HG03135 (cell line): ENCODE measurements around the gene DOHH.
"Not testable (repeated sequence)": the region's sequence is repeated elsewhere in the genome, so short reads cannot be mapped to it uniquely, and the experiment has no call there.

ENCODE experiments used
- ATAC-seq: cut with Tn5 transposase; IDR thresholded peaks from one replicate; pipeline ENCODE4 v1.9.1; 2021; ENCODE audit warnings: mild to moderate bottlenecking, moderate library complexity; ENCODE audit not compliant: unreplicated experiment

Gene DOHH

DNA sequence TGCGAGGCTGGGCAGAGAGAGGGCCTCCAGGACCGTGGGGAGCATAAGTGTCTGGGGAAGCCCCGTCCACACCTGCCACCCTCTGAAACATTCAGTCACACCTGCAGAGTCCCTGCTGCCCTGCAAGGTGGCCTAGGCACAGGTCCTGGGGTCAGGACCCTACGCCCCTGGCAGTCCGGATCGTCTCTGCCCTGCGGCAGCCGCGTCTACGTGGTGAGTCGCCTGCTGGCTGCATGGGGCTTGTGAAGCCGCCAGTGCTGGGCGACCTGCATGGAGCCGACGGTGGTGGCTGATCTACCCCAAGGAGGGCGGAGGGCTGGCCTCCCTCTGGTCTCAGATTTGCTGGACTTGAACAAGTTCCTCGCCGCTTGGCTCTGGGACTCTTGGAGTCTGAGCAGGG, 18.7 kb upstream of the DOHH start:
- ATAC-seq, result no peak

DNA sequence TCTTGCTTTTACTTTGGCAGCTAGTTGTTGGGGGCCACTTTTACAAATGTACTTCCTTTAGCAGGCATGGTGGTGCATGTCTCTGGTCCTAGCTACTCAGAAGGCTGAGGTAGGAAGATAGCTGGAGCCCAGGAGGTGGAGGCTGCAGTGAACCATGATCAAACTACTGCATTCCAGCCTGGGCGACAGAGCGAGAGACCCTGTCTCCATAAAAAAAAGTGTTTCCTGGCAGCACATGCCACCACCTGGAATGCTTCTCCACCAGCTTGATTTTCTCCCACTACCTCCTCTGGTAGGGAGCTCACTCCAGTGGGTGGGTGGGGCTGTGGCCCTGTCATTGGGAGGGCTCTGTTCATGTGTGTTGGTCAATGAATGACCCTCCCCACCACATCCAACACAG, 18.2 kb upstream of the DOHH start:
- no peak for ATAC-seq

- no peak for ATAC-seq
Observed at GRCh38 chr19:3518255-3518654, 17.8 kb upstream of the DOHH start.

- no peak for ATAC-seq
Observed at GRCh38 chr19:3517638-3518037, 17.2 kb upstream of the DOHH start.

- no peak for ATAC-seq
Observed at GRCh38 chr19:3516675-3517207, 16.3 kb upstream of the DOHH start.

GRCh38 chr19:3515891-3516422, 15.5 kb upstream of the DOHH start:
- ATAC-seq, result no peak

- ATAC-seq, result no peak
Observed at GRCh38 chr19:3514930-3515329, 14.5 kb upstream of the DOHH start.

GRCh38 chr19:3513229-3514140, 13.0 kb upstream of the DOHH start:
- ATAC-seq, result no peak

- no peak for ATAC-seq
Observed at GRCh38 chr19:3512562-3513228, 12.2 kb upstream of the DOHH start.

DNA sequence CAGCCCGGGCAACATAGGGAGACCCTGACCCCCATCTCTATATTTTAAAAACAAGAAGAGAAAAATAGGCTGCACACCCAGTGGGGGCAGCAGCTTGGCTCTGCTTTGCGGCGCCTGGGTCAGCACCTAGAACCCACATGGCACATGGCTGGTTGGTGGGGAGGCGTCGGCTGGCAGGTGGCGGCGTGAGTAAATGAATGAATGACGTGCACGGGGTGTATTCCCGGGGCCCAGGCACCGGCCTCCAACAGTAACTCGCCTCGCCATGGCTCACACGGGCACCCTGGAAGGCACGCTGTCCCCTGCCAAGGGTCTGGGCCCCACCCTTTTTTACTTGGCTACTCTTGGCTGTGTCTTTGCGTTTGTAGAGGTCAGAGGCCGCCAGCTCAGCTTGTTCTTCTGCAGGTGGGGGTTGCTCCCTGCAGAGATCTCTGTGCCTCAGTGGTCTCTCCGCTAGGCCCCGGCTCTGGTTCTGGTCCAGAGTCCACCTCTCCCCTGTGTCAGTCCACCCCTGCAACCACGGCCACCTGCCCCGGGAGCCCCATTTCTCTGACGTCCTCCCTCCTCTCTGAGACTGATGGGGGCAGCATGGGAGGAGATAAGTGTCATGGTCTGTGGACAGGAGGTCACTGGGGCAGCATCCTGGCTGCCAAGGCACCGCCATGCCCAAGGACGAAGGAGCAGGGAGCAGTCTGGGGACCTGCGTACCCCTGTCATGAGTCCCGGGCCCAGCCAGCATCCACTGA, 11.2 kb upstream of the DOHH start:
- ATAC-seq, result no peak

- ATAC-seq, result no peak
Observed at GRCh38 chr19:3510727-3511126, 10.3 kb upstream of the DOHH start.

GRCh38 chr19:3509566-3509989, 9.1 kb upstream of the DOHH start:
- ATAC-seq, result no peak

DNA sequence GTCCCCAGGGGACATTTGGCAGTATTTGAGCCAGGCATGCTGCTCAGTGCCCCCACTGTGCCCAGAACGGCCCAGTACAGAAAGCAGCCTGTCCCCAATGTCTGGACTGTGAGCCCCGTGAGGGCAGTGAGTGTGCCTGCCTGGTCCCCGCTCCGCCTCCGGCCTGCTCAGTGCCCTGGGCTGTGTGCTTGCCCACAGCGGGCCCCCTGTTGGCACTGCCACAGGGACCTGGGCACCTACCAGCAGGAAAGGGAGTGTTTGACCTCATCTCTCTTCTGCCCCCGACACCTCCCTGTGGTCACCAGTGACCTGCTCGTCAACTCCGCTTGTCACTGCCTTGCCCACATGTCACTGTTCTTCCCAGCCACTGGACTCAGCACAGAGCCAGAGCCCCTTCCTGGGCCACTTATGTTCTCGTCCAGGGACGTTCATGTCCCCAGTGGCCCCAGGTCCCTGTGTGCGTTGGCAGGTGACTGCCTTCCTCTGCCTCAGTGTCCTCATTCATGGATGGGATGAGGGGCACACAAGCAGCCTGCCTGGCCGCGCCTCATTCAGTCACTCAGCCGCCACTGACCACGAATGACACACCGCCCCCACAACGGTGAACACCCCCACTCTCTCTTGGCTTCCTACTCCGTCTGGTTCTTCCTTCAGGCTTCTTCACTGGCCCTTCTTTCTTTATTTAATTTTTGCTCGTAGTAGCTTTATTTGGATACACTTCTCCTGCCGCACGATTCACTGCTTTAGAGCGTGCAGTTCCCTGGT, 8.5 kb upstream of the DOHH start:
- no peak for ATAC-seq

- not testable (repeated sequence) for ATAC-seq
Observed at GRCh38 chr19:3508121-3508661, 7.7 kb upstream of the DOHH start.

- no peak for ATAC-seq
Observed at GRCh38 chr19:3507371-3508120, 7.1 kb upstream of the DOHH start.

DNA sequence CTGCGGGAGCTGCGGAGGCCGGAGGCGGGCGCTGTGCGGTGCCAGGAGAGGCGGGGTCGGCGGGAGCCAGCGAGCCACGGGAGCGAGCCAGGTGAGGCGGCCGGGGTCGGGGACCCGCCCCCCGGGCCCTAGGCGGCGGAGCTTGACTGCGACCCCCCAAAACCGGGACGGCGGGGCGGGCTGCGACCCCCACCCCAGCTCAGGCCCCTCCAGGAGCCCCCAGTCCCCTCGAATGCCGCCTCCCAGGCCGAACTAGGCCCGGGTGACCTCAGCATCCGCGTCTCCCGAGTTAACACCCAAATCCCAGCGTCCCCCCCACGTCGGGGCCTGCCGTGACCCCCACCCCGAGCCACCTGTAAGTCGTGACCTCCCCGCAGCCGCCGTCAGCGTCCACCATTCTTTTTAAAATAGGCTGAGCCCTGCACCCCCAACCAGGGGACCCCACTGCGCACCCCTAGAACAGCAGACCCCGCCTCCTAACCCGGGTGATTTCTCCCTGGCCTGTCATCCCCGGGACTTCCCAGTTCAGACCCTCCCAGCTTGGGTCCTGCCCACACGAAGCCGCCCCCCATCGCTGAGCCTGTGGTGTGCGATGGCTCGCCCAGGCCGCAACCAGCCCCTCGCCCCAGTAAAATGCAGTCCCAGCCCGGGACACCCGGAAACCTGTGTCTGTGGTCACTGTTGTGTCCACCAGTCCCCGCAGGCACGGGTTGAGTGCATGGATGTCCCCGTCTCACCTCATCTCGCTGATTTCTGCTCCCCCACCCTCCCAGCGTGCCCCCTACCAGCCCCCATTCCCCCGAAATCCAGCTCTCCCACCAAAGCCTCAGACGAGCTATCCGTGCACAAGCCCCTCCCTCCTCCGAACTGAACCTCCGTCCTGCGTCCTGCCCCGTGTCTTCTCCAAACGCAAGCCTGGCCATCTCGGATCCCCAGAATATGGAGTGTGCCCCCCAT, 6.2 kb upstream of the DOHH start:
- ATAC-seq, result peak; percentile 5

DNA sequence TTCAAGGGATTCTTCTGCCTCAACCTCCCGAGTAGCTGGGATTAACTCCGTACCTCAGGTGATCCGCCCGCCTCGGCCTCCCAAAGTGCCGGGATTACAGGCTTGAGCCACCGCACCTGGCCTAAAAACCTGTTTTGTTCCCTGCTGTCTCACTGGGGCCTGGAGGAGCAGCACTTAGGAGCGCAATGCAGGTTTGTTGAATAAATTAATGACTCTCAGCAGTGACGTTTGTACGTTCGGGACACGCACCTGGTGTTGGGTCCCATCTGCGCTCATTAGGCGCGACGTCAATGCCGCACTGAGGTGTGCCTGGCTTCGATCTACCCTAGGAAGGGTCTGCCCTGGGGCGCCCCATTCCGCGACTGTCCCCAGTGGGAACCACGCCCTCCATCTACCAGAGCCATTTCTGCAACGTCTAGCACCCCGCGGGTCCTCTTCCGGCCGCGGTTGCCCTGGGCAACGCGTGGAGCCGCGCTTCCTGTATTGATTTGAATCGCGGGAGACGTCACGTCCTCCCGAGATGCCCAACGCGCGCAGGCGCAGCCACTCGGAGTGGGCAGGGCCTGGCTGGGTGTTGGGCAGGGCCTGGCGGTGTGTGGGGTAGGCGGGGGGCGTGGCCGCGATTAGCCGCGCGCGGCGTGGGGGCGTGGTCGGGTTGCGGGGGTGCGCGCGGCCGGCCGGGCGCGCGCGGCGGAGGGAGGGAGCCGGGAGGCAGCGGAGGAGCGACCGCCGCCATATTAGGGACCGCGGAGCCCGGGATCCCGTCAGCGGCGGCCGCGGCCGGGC, 5.3 kb upstream of the DOHH start, which contains the start of gene FZR1:
FZR1 (plus strand) TSS at position 714 of the 786 bp plus-strand sequence. CDS start 16,679 bp downstream, outside the sequence.
- ATAC-seq, result peak; percentile 86
